ENCODE results near the gene SDK1. TPM values are rescaled to one million over a fixed set of nuclear protein-coding genes. Genes with fewer than 3 reads are reported as not detected.

The SDK1 gene
- total RNA-seq, 2 donors from 2014 or later = 1.3 to 2.6 TPM

DNA sequence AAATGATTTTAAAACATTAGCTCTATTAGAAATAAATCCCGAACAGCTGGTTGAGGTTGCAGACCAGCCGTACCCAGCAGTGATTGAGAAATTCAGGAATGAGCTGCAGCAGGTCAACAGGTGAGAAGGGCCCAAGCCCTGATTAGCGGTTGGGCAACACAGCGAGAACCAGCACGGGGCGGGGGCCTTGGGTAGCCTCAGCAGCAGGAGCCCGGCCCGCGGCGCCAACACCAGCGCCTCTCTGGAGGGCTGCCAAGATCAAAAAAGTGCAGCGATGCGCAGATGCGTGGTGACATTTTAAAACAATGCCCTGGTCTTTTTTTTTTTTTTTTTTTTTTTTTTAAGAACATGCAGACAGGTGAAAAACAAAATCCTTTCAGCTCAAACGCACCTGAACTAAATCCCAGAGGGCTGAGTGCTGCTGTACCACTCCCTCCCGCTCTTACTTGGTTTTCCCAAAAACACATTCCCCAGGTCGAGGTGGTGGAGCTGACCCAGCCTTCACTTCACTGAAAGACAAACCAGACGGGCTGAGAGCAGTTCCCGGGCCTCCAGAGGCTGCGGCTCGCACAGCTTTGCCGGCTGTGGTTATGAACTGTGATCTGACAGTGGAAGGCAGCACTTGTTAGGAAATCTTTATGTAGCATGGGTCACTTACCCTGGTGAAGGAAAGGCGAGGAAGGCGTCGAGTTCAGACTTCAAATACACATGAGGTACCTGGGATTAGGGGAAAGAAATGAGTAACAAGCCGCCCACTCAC lies 579.4 kb downstream of the SDK1 start:
- intact Hi-C loops (cut with DNase I) = no loop called here
- Histone ChIP-seq H3K9ac (ENCODE audit: low read depth in 2 of 2, low read length in 2 of 2) (no peak overlapping the region), H3K4me3 (no peak overlapping the region), H3K9me3 (no peaks in the 10 kb centered on the region), H3K27ac (no peak overlapping the region), H3K27me3 (no peaks in the 10 kb centered on the region), H3K36me3 (no peaks in the 10 kb centered on the region), H3K4me1 (no peaks in the 10 kb centered on the region)
- DNase-seq = no peak
- TF ChIP-seq, protein P1, sequence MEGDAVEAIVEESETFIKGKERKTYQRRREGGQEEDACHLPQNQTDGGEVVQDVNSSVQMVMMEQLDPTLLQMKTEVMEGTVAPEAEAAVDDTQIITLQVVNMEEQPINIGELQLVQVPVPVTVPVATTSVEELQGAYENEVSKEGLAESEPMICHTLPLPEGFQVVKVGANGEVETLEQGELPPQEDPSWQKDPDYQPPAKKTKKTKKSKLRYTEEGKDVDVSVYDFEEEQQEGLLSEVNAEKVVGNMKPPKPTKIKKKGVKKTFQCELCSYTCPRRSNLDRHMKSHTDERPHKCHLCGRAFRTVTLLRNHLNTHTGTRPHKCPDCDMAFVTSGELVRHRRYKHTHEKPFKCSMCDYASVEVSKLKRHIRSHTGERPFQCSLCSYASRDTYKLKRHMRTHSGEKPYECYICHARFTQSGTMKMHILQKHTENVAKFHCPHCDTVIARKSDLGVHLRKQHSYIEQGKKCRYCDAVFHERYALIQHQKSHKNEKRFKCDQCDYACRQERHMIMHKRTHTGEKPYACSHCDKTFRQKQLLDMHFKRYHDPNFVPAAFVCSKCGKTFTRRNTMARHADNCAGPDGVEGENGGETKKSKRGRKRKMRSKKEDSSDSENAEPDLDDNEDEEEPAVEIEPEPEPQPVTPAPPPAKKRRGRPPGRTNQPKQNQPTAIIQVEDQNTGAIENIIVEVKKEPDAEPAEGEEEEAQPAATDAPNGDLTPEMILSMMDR (IDR thresholded peaks at IDR 0.05) = no peak

DNA sequence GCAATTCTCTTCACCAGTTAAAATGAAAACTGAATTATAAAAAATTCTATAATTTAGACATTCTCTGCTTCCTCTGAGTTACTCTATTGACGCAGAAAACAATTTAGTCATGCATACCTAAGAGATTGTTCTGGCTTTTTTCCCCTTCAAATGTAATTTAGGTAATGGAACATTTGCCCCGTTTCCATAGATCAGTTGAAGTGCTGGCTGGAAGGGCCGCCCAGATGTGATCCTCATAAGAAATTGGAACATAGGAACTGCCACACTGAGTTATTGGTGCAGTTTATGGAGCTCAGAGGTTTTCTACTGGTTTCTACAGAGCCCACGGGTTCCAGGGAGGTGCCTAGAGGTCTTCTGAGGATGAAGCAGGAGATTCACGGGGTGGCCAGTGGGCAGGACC lies 581.7 kb downstream of the SDK1 start:
- TF ChIP-seq, protein P1 (IDR thresholded peaks at IDR 0.05) = no peak

DNA sequence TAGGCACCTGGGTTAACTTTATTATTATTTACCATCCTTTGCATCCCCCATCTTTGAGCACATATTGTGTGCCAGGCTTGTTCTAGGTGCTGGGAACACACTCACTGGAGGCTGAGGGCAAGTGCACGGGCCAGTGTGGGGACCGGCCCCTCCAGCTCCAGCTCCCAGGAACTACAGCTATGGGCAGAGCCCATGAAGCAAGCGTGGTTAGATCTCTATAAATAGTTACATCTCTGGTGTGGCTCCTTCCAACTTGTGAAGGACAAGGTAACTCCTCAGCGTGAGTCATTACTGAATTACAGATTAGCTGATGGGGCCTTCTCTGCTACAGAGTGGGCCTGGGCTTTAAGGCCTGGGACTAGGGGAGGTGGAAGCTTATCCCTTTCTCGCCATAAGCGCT lies 583.5 kb downstream of the SDK1 start:
- intact Hi-C loops (cut with DNase I) = no loop called here
- Histone ChIP-seq H3K4me3 (no peak overlapping the region), H3K27me3 (no peaks in the 10 kb centered on the region), H3K4me1 (no peaks in the 10 kb centered on the region), H3K36me3 (no peaks in the 10 kb centered on the region), H3K9ac (ENCODE audit: low read depth in 2 of 2, low read length in 2 of 2) (no peak overlapping the region), H3K27ac (no peak overlapping the region), H3K9me3 (no peaks in the 10 kb centered on the region)
- no peak for DNase-seq
- TF ChIP-seq, protein P1 (IDR thresholded peaks at IDR 0.05) = no peak

More for the DNA sequence above, 581.7 kb downstream of the SDK1 start:
- Histone ChIP-seq H3K27me3 (no peaks in the 10 kb centered on the region), H3K9me3 (no peaks in the 10 kb centered on the region), H3K36me3 (no peaks in the 10 kb centered on the region), H3K4me1 (no peaks in the 10 kb centered on the region), H3K4me3 (no peak overlapping the region), H3K27ac (no peak overlapping the region), H3K9ac (ENCODE audit: low read depth in 2 of 2, low read length in 2 of 2) (no peak overlapping the region)
- intact Hi-C loops (cut with DNase I) = no loop called here
- DNase-seq = no peak

DNA sequence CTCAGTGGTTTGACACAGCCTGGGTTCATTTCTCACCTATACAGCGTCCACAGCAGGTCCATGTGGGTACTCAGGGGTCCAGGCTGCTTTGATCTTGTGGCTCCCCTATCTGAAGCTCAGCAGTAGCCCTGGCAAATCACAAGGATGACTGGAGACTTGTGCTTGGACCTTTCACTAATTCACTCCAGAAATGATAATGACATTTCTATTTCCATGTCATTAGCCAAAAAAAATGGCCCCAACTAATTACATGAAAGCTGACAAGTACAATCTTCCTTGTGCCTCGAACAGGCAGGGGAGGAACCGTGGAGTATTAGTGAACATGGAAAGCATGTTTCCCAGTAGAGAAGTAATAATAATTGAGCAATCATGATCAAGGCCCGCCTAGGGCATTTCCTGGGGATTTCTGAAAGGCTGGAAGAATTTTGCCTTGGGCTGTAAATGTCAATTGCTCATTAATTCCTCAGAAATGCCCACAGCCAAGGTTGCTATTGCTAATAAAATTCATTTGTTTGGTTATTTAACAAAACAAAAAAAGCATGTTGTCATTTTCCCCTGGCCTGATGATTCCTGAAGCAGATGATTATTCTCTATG lies 586.1 kb downstream of the SDK1 start:
- Histone ChIP-seq H3K4me3 (no peak overlapping the region), H3K9me3 (no peaks in the 10 kb centered on the region), H3K27ac (no peak overlapping the region), H3K27me3 (no peaks in the 10 kb centered on the region), H3K9ac (ENCODE audit: low read depth in 2 of 2, low read length in 2 of 2) (no peak overlapping the region), H3K4me1 (no peaks in the 10 kb centered on the region), H3K36me3 (no peaks in the 10 kb centered on the region)
- TF ChIP-seq, protein P1 (IDR thresholded peaks at IDR 0.05) = no peak
- intact Hi-C loops (cut with DNase I) = no loop called here
- no peak for DNase-seq

DNA sequence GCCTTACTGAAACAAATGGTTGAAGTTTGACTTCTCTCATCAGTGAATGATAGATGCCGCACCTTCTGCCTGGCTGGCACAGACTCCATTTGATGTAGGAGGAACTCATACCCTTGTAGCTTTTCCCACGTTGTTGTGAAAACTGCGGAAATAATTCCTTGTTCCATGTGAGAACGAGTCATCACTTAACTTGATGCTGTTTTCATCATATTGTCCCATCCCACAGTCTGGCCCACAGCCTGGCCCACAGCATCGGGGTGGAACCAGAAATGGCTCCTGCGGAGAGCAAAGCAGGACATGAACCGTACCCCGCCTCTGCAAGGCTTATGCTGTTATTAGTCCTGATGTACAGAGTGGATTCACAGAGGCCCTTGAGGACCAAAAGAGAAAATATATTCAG lies 587.0 kb downstream of the SDK1 start:
- H3K36me3 ChIP-seq = no peaks in the 10 kb centered on the region
- no peak overlapping the region for H3K27ac ChIP-seq
- intact Hi-C loops (cut with DNase I) = no loop called here
- DNase-seq = no peak
- no peaks in the 10 kb centered on the region for H3K27me3 ChIP-seq
- TF ChIP-seq, protein P1 (IDR thresholded peaks at IDR 0.05) = no peak
- H3K9me3 ChIP-seq = no peaks in the 10 kb centered on the region
- H3K4me1 ChIP-seq = no peaks in the 10 kb centered on the region
- H3K9ac ChIP-seq (ENCODE audit: low read depth in 2 of 2, low read length in 2 of 2) = no peak overlapping the region
- no peak overlapping the region for H3K4me3 ChIP-seq

Data from colonic mucosa (tissue), 4 donors.